Mesodermal cell (in vitro differentiated cells): ENCODE measurements around the gene PRSS21.

Experiments used
- H3K27ac ChIP-seq: 2 replicates; pipeline ENCODE4 v1.7.0; 2013; ENCODE audit warnings: mild to moderate bottlenecking, low read depth, low read length, moderate library complexity; ENCODE audit not compliant: severe bottlenecking
- H3K36me3 ChIP-seq: 2 replicates; pipeline ENCODE4 v1.7.1; 2013; ENCODE audit warnings: mild to moderate bottlenecking, low read length, moderate library complexity; ENCODE audit not compliant: control insufficient read depth, insufficient read depth
- H3K4me1 ChIP-seq: one replicate; pipeline ENCODE4 v1.7.1; 2013; ENCODE audit warnings: mild to moderate bottlenecking, low read length; ENCODE audit not compliant: insufficient read depth, control insufficient read depth, poor library complexity, severe bottlenecking
- H3K4me3 ChIP-seq: 2 replicates; pipeline ENCODE4 v1.7.0; 2013; ENCODE audit warnings: low read length, control low read depth, mild to moderate bottlenecking; ENCODE audit not compliant: insufficient read depth, poor library complexity, severe bottlenecking; ENCODE audit errors: extremely low read depth
- H3K9me3 ChIP-seq: 2 replicates; pipeline ENCODE4 v1.7.1; 2013; ENCODE audit warnings: mild to moderate bottlenecking, low read length, moderate library complexity; ENCODE audit not compliant: control insufficient read depth
- WGBS, 2 experiments: methylation state at CpG; one replicate each; pipeline ENCODE4 v1.1.5; 2013; ENCODE audit warnings: missing lambda C conversion rate in 2 of 2; ENCODE audit not compliant: insufficient coverage in 2 of 2; 5-methylcytosine and 5-hydroxymethylcytosine counted together

The PRSS21 gene

GRCh38 chr16:2858245-2859025, 41.4 kb downstream of the PRSS21 start:
- peaks cover 20% of the 10 kb centered on the region for H3K9me3 ChIP-seq
- no peaks in the 10 kb centered on the region for H3K36me3 ChIP-seq
- H3K4me1 ChIP-seq, result no peaks in the 10 kb centered on the region
- WGBS, 2 experiments, result 22 to 29% methylated on average over 12 to 20 of the region's 23 CpGs
- no peak overlapping the region for H3K4me3 ChIP-seq
- H3K27ac ChIP-seq, result no peak overlapping the region

GRCh38 chr16:2859686-2860265, 42.7 kb downstream of the PRSS21 start:
- H3K4me3 ChIP-seq, result no peak overlapping the region
- no peak overlapping the region for H3K27ac ChIP-seq
- H3K4me1 ChIP-seq, result no peaks in the 10 kb centered on the region
- H3K36me3 ChIP-seq, result no peaks in the 10 kb centered on the region
- peaks cover 13% of the 10 kb centered on the region for H3K9me3 ChIP-seq
- 70 to 72% methylated on average over 9 to 10 of the region's 10 CpGs for WGBS, 2 experiments

- H3K4me3 ChIP-seq, result no peak overlapping the region
- no peak overlapping the region for H3K27ac ChIP-seq
- H3K4me1 ChIP-seq, result no peaks in the 10 kb centered on the region
- no peaks in the 10 kb centered on the region for H3K36me3 ChIP-seq
- peaks cover 12% of the 10 kb centered on the region for H3K9me3 ChIP-seq
- WGBS, 2 experiments, result 75 to 90% methylated on average over 2 to 7 of the region's 8 CpGs
Observed at GRCh38 chr16:2860826-2861567, 44.0 kb downstream of the PRSS21 start.

GRCh38 chr16:2865651-2866050, 48.6 kb downstream of the PRSS21 start:
- 65 to 82% methylated on average over 2 to 3 of the region's 4 CpGs for WGBS, 2 experiments
- Histone ChIP-seq H3K27ac (no peak overlapping the region), H3K9me3 (peaks cover 6% of the 10 kb centered on the region), H3K4me3 (no peak overlapping the region), H3K36me3 (no peaks in the 10 kb centered on the region), H3K4me1 (peaks cover 5% of the 10 kb centered on the region)

GRCh38 chr16:2866431-2866830, 49.4 kb downstream of the PRSS21 start:
- Histone ChIP-seq H3K9me3 (no peaks in the 10 kb centered on the region), H3K4me3 (no peak overlapping the region), H3K27ac (no peak overlapping the region), H3K36me3 (no peaks in the 10 kb centered on the region), H3K4me1 (peaks cover 5% of the 10 kb centered on the region)
- WGBS, 2 experiments, result 59 to 60% methylated on average over 3 of the region's 4 CpGs

- Histone ChIP-seq H3K9me3 (no peaks in the 10 kb centered on the region), H3K27ac (peak overlapping the region; percentile 77), H3K4me1 (peaks cover 5% of the 10 kb centered on the region), H3K4me3 (peak overlapping the region; percentile 48), H3K36me3 (no peaks in the 10 kb centered on the region)
- WGBS, 2 experiments, result 71 to 72% methylated on average over 1 to 6 of the region's 8 CpGs
Observed at GRCh38 chr16:2867661-2867986, 50.6 kb downstream of the PRSS21 start.

GRCh38 chr16:2867987-2868789, 51.2 kb downstream of the PRSS21 start:
- 1% methylated on average over 42 to 44 of the region's 45 CpGs for WGBS, 2 experiments
- Histone ChIP-seq H3K4me3 (peak overlapping the region; percentile 48), H3K9me3 (no peaks in the 10 kb centered on the region), H3K4me1 (peaks cover 5% of the 10 kb centered on the region), H3K27ac (peak overlapping the region; percentile 77), H3K36me3 (no peaks in the 10 kb centered on the region)
